ENCODE measurements around the gene FBRS. TPM values are rescaled to one million over a fixed set of nuclear protein-coding genes. Genes with fewer than 3 reads are reported as not detected.

The FBRS gene
- total and polyA plus RNA-seq, 11 donors = 16.3 to 38.3 (median 31.9) TPM

DNA sequence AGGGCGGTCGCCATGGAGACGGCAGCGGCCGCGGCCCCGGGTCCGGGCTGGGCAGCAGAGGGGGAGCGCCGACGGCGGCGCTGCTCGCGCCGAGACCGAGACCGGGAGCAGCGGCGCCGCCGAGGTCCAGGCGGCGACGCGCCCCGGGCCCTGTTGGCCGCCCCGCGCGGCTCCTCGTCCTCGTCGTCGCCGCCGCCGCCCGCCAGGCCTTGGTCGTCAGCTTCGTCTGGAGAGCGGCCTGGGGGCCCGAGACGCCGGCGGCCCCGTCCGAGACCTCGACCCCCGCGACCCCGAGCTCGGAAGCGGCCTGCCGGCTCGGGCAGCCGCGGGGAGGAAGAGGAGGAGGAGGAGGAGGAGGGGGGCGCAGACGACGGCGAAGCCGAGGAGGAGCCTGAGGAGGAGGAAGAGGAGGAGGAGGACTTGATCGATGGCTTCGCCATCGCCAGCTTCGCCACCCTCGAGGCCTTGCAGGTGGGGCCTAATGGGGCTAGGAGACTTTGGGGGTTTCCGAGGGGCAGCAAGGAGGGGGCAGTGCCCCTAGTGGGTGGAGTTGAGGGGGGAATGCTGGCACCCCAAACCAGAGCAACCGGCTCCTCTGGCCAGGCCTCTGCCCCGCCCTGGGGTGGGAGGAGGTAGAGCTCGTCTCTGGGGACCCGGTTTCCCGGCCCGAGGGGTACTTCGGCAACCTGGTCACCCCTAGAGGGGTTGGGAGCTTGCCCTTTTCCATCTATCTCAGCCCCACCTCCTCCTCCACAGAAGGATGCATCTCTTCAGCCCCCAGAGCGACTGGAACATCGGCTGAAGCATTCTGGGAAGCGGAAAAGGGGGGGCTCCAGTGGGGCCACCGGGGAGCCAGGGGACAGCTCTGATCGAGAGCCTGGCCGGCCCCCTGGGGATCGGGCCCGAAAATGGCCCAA, 1.5 kb downstream of the FBRS start:
- Histone ChIP-seq H3K27ac (peak overlapping the region; percentile 96 to 100 (median 98)), H3K27me3 (no peaks in the 10 kb centered on the region), H3K4me1 (peaks cover 0 to 51% (median 44%) of the 10 kb centered on the region in 12 donors), H3K36me3 (peaks cover 0 to 69% (median 63%) of the 10 kb centered on the region in 9 donors), H3K4me3 (peak overlapping the region; percentile 68 to 96 (median 90)), H3K9me3 (no peaks in the 10 kb centered on the region)
- intact Hi-C loops (cut with DNase I) = loop anchor here in 8 of 10 donors (2.0 to 10.0 kb wide), 9 partner anchors 38 to 595 kb away; partner anchors contain the start of genes SRCAP (in 4 of the 8), ZNF768 (in 2 of the 8), ZNF785 (in 2 of the 8) and ALDOA (in 1 of the 8)
- peak in 4 of 5 donors; percentile 46 to 68 (median 50) for DNase-seq
- 1 to 2% (median 1%) methylated on average over 23 to 84 of the region's 84 CpGs for WGBS, 4 donors
- no peak for TF ChIP-seq POLR2A (IDR thresholded peaks at IDR 0.05)
- TF ChIP-seq, protein P1, sequence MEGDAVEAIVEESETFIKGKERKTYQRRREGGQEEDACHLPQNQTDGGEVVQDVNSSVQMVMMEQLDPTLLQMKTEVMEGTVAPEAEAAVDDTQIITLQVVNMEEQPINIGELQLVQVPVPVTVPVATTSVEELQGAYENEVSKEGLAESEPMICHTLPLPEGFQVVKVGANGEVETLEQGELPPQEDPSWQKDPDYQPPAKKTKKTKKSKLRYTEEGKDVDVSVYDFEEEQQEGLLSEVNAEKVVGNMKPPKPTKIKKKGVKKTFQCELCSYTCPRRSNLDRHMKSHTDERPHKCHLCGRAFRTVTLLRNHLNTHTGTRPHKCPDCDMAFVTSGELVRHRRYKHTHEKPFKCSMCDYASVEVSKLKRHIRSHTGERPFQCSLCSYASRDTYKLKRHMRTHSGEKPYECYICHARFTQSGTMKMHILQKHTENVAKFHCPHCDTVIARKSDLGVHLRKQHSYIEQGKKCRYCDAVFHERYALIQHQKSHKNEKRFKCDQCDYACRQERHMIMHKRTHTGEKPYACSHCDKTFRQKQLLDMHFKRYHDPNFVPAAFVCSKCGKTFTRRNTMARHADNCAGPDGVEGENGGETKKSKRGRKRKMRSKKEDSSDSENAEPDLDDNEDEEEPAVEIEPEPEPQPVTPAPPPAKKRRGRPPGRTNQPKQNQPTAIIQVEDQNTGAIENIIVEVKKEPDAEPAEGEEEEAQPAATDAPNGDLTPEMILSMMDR (IDR thresholded peaks at IDR 0.05) = no peak
- no peak for ATAC-seq

GRCh38 chr16:30660424-30661261, 2.4 kb downstream of the FBRS start:
- ATAC-seq = no peak
- peaks cover 0 to 51% (median 44%) of the 10 kb centered on the region in 12 donors for H3K4me1 ChIP-seq
- peak overlapping the region; percentile 96 to 100 (median 98) for H3K27ac ChIP-seq
- no peaks in the 10 kb centered on the region for H3K9me3 ChIP-seq
- 47 to 55% (median 53%) methylated on average over 21 of the region's 21 CpGs for WGBS, 4 donors
- no peak for DNase-seq
- intact Hi-C loops (cut with DNase I) = loop anchor here in 2 of 10 donors (5.0 kb wide), 1 partner anchor 37 kb away; the partner anchor contains the start of gene SRCAP (in 2 of the 2)
- peaks cover 0 to 69% (median 63%) of the 10 kb centered on the region in 9 donors for H3K36me3 ChIP-seq
- H3K27me3 ChIP-seq = no peaks in the 10 kb centered on the region
- peak overlapping the region; percentile 68 to 96 (median 90) for H3K4me3 ChIP-seq
- no peak for TF ChIP-seq POLR2A (IDR thresholded peaks at IDR 0.05)
- TF ChIP-seq, protein P1 (IDR thresholded peaks at IDR 0.05) = no peak

DNA sequence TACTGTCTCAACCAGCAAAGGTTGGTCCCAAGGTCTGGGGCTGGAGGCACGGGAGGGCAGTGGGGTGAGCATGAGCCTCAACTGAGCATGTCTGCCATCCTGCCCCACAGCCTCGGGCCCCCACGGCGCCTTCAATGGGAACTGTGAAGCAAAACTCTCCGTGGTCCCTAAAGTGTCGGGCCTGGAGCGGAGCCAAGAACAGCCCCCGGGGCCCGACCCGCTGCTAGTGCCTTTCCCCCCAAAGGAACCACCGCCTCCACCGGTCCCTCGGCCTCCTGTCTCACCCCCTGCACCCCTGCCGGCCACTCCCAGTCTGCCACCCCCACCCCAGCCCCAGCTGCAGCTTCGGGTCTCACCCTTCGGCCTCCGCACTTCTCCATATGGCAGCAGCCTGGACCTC, 4.2 kb downstream of the FBRS start:
- H3K9me3 ChIP-seq = no peaks in the 10 kb centered on the region
- WGBS, 4 donors = 82 to 84% (median 83%) methylated on average over 16 to 17 of the region's 17 CpGs
- H3K36me3 ChIP-seq = peaks cover 0 to 73% (median 68%) of the 10 kb centered on the region in 9 donors
- DNase-seq (no peak), ATAC-seq (no peak)
- no peaks in the 10 kb centered on the region for H3K27me3 ChIP-seq
- intact Hi-C loops (cut with DNase I) = loop anchor here in 2 of 10 donors (5.0 kb wide), 1 partner anchor 35 kb away; the partner anchor contains the start of gene SRCAP (in 2 of the 2)
- peaks cover 0 to 42% (median 35%) of the 10 kb centered on the region in 12 donors for H3K4me1 ChIP-seq
- no peak overlapping the region for H3K4me3 ChIP-seq
- no peak overlapping the region for H3K27ac ChIP-seq
- TF ChIP-seq POLR2A (IDR thresholded peaks at IDR 0.05) = no peak
- TF ChIP-seq, protein P1 (IDR thresholded peaks at IDR 0.05) = no peak
